GM12872 (cell line): Measurements from ENCODE around the gene WDR5B.

Experiments used
- CTCF ChIP-seq: IDR thresholded peaks from 3 replicates; pipeline ENCODE4 v1.5.1; 2011; ENCODE audit warnings: low read depth, mild to moderate bottlenecking, low read length, moderate library complexity; ENCODE audit not compliant: insufficient read depth

The WDR5B gene

GRCh38 chr3:122392868-122393844 is 22.7 kb downstream of the WDR5B start:
- TF ChIP-seq CTCF, result peak; percentile 71

DNA sequence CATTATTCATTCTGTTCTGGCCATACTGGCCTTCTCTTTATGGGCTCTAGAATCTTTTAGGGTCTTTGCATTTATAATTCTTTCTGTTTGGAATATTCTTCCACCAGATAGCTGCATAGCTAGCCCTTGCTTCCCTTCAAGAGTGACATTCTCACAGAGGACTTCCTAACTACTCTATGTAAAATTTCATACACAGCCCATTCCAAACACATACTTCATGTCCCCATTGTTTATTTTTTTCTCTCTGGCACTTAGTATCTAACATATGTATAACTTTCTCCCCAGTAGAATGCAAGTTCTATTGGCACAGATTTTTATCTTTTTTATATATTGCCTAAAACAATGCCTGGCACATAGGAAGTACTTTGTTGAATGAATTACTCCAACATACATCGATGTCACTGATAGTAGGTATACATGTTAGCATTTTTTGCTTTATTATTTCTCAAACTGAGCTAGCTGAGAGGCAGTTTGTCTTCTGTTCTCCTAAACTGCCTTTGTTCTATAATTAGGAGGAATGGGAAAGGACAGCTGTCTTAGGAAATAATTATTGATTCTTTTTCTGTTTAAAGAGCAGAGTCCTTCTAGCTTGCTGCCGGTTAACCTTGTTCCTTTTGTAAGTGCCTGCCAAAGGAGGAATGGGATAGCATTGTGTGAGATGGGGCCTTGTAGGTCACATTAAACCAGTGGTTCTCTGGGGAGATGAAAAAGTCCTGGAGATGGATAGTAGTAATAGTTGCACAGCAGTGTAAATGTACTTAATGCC is 24.0 kb downstream of the WDR5B start:
- no peak for TF ChIP-seq CTCF

- no peak for TF ChIP-seq CTCF
These were observed 25.2 kb downstream of the WDR5B start for GRCh38 chr3:122390665-122391064.

- TF ChIP-seq CTCF, result no peak
These were observed 26.0 kb downstream of the WDR5B start for GRCh38 chr3:122389892-122390291.

GRCh38 chr3:122389197-122389596 is 26.7 kb downstream of the WDR5B start:
- TF ChIP-seq CTCF, result no peak

DNA sequence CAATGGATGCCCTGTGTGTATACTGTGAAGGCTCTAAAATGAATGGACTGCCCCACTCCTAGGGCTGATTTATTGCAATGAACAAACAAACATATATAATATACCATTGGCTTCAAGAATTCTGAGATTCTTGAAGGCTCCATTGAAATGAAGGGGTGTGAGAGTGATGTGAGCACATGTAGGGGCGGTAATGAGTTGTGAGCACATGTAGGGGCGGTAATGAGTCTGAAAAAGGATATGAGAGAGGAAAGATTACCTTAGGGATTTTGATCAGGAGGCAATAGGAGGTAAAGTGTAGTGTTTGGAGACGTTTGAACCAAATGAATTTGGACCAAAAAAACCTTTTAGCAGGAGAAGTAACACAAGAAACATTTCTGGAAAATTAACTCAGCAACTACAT is 28.2 kb downstream of the WDR5B start:
- no peak for TF ChIP-seq CTCF
